Body of pancreas (tissue), 4 donors: ENCODE data around the gene KLHL13.

ENCODE experiments used
- POLR2A ChIP-seq, 3 donors: fragments of 450-650 bp; IDR thresholded peaks; one replicate each; pipeline ENCODE4 v1.6.1; 2016; ENCODE audit warnings: antibody characterized with exemption in 3 of 3, mild to moderate bottlenecking in 2 of 3
- TF ChIP-seq, protein P1 (sequence below), 7 experiments: fragments of 450-650 bp in 4 of 7; fragments of 200-600 bp in 3 of 7; sonication (generic) in 3 of 7; IDR thresholded peaks; one replicate each; pipeline ENCODE4 v1.5.1; 2016 to 2019; ENCODE audit warnings: antibody characterized with exemption in 7 of 7

DNA sequence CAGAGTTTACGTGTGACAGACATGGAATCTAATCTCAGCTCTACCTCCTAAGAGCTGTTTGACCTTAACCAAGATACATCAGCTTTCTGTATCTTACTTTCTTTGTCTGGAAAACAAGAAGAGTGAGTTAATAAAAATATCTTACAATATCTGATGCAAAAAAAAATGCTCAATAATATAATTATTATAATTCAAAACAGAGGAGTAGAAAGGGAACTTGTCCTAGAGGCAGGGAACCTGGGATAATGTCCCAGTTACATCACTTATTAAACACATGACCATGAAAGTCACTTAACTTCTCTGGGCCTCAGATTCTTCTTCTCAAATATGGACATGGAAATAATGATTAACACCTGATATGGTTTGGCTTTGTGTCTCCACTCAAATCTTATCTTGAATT lies 256.1 kb downstream of the KLHL13 start:
- TF ChIP-seq, protein P1, sequence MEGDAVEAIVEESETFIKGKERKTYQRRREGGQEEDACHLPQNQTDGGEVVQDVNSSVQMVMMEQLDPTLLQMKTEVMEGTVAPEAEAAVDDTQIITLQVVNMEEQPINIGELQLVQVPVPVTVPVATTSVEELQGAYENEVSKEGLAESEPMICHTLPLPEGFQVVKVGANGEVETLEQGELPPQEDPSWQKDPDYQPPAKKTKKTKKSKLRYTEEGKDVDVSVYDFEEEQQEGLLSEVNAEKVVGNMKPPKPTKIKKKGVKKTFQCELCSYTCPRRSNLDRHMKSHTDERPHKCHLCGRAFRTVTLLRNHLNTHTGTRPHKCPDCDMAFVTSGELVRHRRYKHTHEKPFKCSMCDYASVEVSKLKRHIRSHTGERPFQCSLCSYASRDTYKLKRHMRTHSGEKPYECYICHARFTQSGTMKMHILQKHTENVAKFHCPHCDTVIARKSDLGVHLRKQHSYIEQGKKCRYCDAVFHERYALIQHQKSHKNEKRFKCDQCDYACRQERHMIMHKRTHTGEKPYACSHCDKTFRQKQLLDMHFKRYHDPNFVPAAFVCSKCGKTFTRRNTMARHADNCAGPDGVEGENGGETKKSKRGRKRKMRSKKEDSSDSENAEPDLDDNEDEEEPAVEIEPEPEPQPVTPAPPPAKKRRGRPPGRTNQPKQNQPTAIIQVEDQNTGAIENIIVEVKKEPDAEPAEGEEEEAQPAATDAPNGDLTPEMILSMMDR (IDR thresholded peaks at IDR 0.05): no peak
- TF ChIP-seq POLR2A (IDR thresholded peaks at IDR 0.05): no peak
